Natural killer cell (primary cell): ENCODE data around the gene PRKN. TPM values are rescaled to one million over a fixed set of nuclear protein-coding genes. Genes with fewer than 3 reads are reported as not detected.

ENCODE experiments used
- ATAC-seq, 3 donors: fragments of 150-1000 bp in 2 of 3; fragments of 200-7000 bp in 1 of 3; cut with Tn5 transposase; 1 replicate in 1 of 3; 2 replicates in 2 of 3; pipeline ENCODE4 v1.10.0; 2021; ENCODE audit warnings: mild to moderate bottlenecking in 2 of 3, moderate library complexity in 2 of 3
- DNase-seq, 2 donors: peaks; one replicate each; pipeline versions ENCODE4 v3.0.0 to v3.0.0-alpha.2; 2013 to 2021; ENCODE audit warnings: mixed read lengths in 1 of 2
- H3K27ac ChIP-seq: one replicate; pipeline ENCODE4 v1.5.1; 2013; ENCODE audit warnings: mild to moderate bottlenecking, low read length
- H3K27me3 ChIP-seq: one replicate; pipeline ENCODE4 v1.6.1; 2013; ENCODE audit warnings: low read length; ENCODE audit not compliant: control insufficient read depth, insufficient read depth
- H3K36me3 ChIP-seq: one replicate; pipeline ENCODE4 v1.6.1; 2013; ENCODE audit warnings: low read length; ENCODE audit not compliant: control insufficient read depth, insufficient read depth
- H3K4me1 ChIP-seq: one replicate; pipeline ENCODE4 v1.6.1; 2013; ENCODE audit warnings: low read length; ENCODE audit not compliant: control insufficient read depth, insufficient read depth
- H3K4me3 ChIP-seq: one replicate; pipeline ENCODE4 v1.5.1; 2013; ENCODE audit warnings: low read length
- H3K9me3 ChIP-seq: one replicate; pipeline ENCODE4 v1.6.1; 2013; ENCODE audit warnings: low read length; ENCODE audit not compliant: control insufficient read depth, insufficient read depth
- H3K27ac Mint-ChIP-seq, 2 donors: one replicate each; pipeline ENCODE4 v1.8.0; 2022; ENCODE audit warnings: mild to moderate bottlenecking in 2 of 2, mixed read lengths in 2 of 2, moderate library complexity in 1 of 2
- H3K27me3 Mint-ChIP-seq, 2 donors: one replicate each; pipeline ENCODE4 v1.8.0; 2022; ENCODE audit warnings: low read depth in 2 of 2, mixed read lengths in 2 of 2
- H3K36me3 Mint-ChIP-seq: one replicate; pipeline ENCODE4 v1.8.0; 2022; ENCODE audit warnings: mixed read lengths
- H3K4me1 Mint-ChIP-seq, 2 donors: one replicate each; pipeline ENCODE4 v1.8.0; 2022; ENCODE audit warnings: mixed read lengths in 2 of 2
- H3K4me3 Mint-ChIP-seq: one replicate; pipeline ENCODE4 v1.8.0; 2022; ENCODE audit warnings: mild to moderate bottlenecking, moderate library complexity, mixed read lengths
- H3K9me3 Mint-ChIP-seq, 2 donors: one replicate each; pipeline ENCODE4 v1.8.0; 2022; ENCODE audit warnings: mixed read lengths in 2 of 2
- WGBS: methylation state at CpG from one replicate; pipeline ENCODE4 v1.1.7; 2013; ENCODE audit warnings: missing lambda C conversion rate; ENCODE audit not compliant: insufficient coverage; 5-methylcytosine and 5-hydroxymethylcytosine counted together
- intact Hi-C: fragments of 100-400 bp; cut with micrococcal nuclease; formaldehyde crosslinking; loops from one replicate; pipeline ENCODE4 v1.14.2; 2022
- total RNA-seq, 4 donors: library from RNA; stranded (reverse); fragments of 120-200 nt in 1 of 4; gene quantifications; one replicate each; pipeline versions ENCODE4 v1.2.3 to v1.2.4, GENCODE V29; 2013 to 2022
- TF ChIP-seq, protein P1 (sequence below): fragments of 200-600 bp; IDR thresholded peaks from one replicate; pipeline ENCODE4 v1.8.0; 2022; ENCODE audit warnings: antibody characterized with exemption

The PRKN gene
- total RNA-seq, 3 donors from 2014 or later (not counting 1 experiment from before 2014, with no cell fraction given): 1.4 to 1.9 (median 1.9) TPM

DNA sequence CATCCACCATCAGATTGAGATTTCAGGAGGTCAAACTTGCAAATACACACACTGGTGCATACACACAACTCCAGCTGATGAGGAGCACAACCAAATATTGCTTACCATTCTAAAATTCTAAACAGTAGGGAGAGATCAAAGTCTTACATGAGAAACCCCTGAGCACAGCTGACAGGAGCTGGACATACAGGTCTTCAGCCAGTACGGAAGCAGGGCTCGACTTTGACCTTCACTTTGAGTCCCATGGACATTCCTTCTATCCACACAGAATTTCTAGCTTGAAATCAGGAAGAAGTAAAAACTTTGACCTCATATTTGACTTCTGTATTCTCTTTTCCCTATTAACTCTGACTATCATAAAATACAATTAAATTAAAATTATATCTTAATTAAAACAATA is 90.2 kb downstream of the PRKN start:
- Histone ChIP-seq H3K36me3 (no peaks in the 10 kb centered on the region), H3K27ac (no peak overlapping the region), H3K4me1 (no peaks in the 10 kb centered on the region), H3K9me3 (no peaks in the 10 kb centered on the region), H3K4me3 (no peak overlapping the region), H3K27me3 (no peaks in the 10 kb centered on the region)
- DNase-seq (no peak), ATAC-seq (no peak)
- no peaks in the 10 kb centered on the region for H3K4me1 Mint-ChIP-seq
- WGBS: 93% methylated on average over 2 of the region's 2 CpGs
- no peak overlapping the region for H3K4me3 Mint-ChIP-seq
- intact Hi-C loops: no loop called here
- H3K36me3 Mint-ChIP-seq: peaks cover 5% of the 10 kb centered on the region
- no peak overlapping the region for H3K27ac Mint-ChIP-seq
- no peaks in the 10 kb centered on the region for H3K27me3 Mint-ChIP-seq
- H3K9me3 Mint-ChIP-seq: peaks cover 4 to 9% of the 10 kb centered on the region in 2 donors
- TF ChIP-seq, protein P1, sequence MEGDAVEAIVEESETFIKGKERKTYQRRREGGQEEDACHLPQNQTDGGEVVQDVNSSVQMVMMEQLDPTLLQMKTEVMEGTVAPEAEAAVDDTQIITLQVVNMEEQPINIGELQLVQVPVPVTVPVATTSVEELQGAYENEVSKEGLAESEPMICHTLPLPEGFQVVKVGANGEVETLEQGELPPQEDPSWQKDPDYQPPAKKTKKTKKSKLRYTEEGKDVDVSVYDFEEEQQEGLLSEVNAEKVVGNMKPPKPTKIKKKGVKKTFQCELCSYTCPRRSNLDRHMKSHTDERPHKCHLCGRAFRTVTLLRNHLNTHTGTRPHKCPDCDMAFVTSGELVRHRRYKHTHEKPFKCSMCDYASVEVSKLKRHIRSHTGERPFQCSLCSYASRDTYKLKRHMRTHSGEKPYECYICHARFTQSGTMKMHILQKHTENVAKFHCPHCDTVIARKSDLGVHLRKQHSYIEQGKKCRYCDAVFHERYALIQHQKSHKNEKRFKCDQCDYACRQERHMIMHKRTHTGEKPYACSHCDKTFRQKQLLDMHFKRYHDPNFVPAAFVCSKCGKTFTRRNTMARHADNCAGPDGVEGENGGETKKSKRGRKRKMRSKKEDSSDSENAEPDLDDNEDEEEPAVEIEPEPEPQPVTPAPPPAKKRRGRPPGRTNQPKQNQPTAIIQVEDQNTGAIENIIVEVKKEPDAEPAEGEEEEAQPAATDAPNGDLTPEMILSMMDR: no peak

DNA sequence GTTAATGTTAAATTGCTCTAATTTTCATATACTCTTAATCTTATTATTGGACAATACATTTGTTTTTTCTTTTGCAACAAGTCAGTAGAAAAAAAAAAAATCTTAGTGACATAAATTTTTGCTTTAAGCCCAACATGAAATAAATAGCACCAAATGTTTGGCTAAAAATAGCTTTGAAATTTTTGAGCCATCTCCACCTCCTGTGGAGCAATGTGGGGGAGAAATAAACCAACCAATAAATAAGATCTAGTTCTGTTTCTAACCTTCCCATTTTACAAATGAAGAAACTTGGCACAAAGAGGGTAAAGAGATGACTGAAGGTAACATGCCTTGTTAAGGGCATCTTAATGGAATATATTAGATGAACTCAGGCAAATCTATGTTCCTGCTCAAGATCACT is 91.4 kb downstream of the PRKN start:
- H3K9me3 ChIP-seq: no peaks in the 10 kb centered on the region
- ATAC-seq (no peak), DNase-seq (no peak)
- H3K4me1 Mint-ChIP-seq: no peaks in the 10 kb centered on the region
- no peak overlapping the region for H3K4me3 Mint-ChIP-seq
- peaks cover 5% of the 10 kb centered on the region for H3K36me3 Mint-ChIP-seq
- H3K27me3 ChIP-seq: no peaks in the 10 kb centered on the region
- H3K9me3 Mint-ChIP-seq: peaks cover 4 to 12% of the 10 kb centered on the region in 2 donors
- H3K27ac Mint-ChIP-seq: no peak overlapping the region
- intact Hi-C loops: no loop called here
- H3K4me1 ChIP-seq: no peaks in the 10 kb centered on the region
- TF ChIP-seq, protein P1: no peak
- no peaks in the 10 kb centered on the region for H3K36me3 ChIP-seq
- H3K27me3 Mint-ChIP-seq: no peaks in the 10 kb centered on the region
- H3K27ac ChIP-seq: no peak overlapping the region
- no peak overlapping the region for H3K4me3 ChIP-seq

DNA sequence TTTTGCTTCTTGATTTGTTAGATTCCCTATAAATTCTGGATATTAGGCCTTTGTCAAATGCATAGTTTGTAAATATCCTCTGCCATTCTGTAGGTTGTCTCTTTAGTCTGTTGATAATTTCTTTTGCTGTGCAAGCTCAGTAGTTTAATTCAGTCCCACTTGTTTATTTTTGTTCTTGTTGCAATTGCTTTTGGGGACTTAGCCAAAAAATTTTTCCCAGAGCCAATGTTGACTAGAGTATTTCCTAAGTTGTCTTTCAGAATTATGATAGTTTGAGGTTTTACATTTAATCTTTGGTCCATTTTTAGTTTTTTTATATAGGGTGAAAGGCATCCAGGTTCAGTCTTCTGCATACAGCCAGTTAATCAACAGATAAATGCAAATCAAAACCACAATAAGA is 96.0 kb downstream of the PRKN start:
- H3K4me3 Mint-ChIP-seq: no peak overlapping the region
- H3K27ac ChIP-seq: no peak overlapping the region
- no peaks in the 10 kb centered on the region for H3K4me1 ChIP-seq
- DNase-seq (no peak), ATAC-seq (no peak)
- peaks cover 4% of the 10 kb centered on the region for H3K36me3 Mint-ChIP-seq
- intact Hi-C loops: no loop called here
- no peaks in the 10 kb centered on the region for H3K36me3 ChIP-seq
- peaks cover 12 to 23% of the 10 kb centered on the region in 2 donors for H3K9me3 Mint-ChIP-seq
- no peaks in the 10 kb centered on the region for H3K27me3 Mint-ChIP-seq
- H3K4me3 ChIP-seq: no peak overlapping the region
- H3K4me1 Mint-ChIP-seq: no peaks in the 10 kb centered on the region
- H3K9me3 ChIP-seq: no peaks in the 10 kb centered on the region
- H3K27me3 ChIP-seq: no peaks in the 10 kb centered on the region
- TF ChIP-seq, protein P1: no peak
- H3K27ac Mint-ChIP-seq: no peak overlapping the region

DNA sequence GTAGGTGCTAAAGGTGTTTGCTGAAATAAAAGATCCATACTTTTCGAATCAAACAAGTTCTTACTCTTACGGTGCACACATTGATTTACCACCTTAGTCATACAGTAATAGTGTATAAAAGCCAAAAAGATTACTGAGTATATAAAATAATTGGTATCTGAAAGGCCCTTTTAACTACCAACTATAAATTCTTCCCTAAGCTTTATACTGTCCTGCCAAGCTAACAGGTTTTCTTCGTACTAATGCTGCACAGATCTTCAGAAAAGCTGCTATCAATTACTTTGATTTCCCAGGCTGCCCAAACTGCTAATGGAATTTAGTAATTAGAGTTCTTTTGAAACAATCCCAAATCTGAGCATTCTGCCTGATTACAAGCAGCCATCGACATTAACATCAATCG is 97.5 kb downstream of the PRKN start:
- no peak for DNase-seq
- Histone ChIP-seq H3K27me3 (no peaks in the 10 kb centered on the region), H3K9me3 (no peaks in the 10 kb centered on the region), H3K36me3 (no peaks in the 10 kb centered on the region), H3K4me1 (no peaks in the 10 kb centered on the region), H3K27ac (no peak overlapping the region), H3K4me3 (no peak overlapping the region)
- H3K4me3 Mint-ChIP-seq: no peak overlapping the region
- TF ChIP-seq, protein P1: no peak
- no peak for ATAC-seq
- H3K4me1 Mint-ChIP-seq: no peaks in the 10 kb centered on the region
- H3K36me3 Mint-ChIP-seq: no peaks in the 10 kb centered on the region
- H3K27ac Mint-ChIP-seq: no peak overlapping the region
- H3K9me3 Mint-ChIP-seq: peaks cover 13 to 21% of the 10 kb centered on the region in 2 donors
- WGBS: 100% methylated on average over 1 of the region's 5 CpGs
- intact Hi-C loops: no loop called here
- H3K27me3 Mint-ChIP-seq: no peaks in the 10 kb centered on the region
